Measurements from ENCODE around the gene SIT1. TPM values are rescaled to one million over a fixed set of nuclear protein-coding genes. Genes with fewer than 3 reads are reported as not detected.

SIT1 gene
- total and polyA plus RNA-seq, 2 donors (not counting 3 experiments of a cell fraction or from before 2014, with no cell fraction given): not detected

GRCh38 chr9:35674025-35674361 is 23.3 kb upstream of the SIT1 start:
- ChIA-PET POLR2A (no interaction called here), CTCF (interaction anchor here (0.9 to 2.3 kb wide), 4 partner anchors 9 to 23 kb away, joined by 3 to 15 read pairs (median 5); partner anchors contain the start of gene ARHGEF39)
- no peak overlapping the region for H2AFZ ChIP-seq (ENCODE audit: low read depth, low read length)
- no peaks in the 10 kb centered on the region for H3K79me2 ChIP-seq (ENCODE audit: control insufficient read depth, insufficient read depth, low read length)
- H3K9ac ChIP-seq (replicated peaks; ENCODE audit: extremely low read depth, insufficient read depth, low read length): no peak overlapping the region
- no peak for TF ChIP-seq GATA2 (IDR thresholded peaks at IDR 0.05; ENCODE audit: insufficient read depth, insufficient read length, low read depth, low read length)
- no peak for TF ChIP-seq POLR2AphosphoS5 (IDR thresholded peaks at IDR 0.05; ENCODE audit: insufficient read depth, low read depth, low read length)
- no peak for TF ChIP-seq CTCF (IDR thresholded peaks at IDR 0.05; ENCODE audit: extremely low read depth in 1 of 2, insufficient read depth in 1 of 2, low read depth in 1 of 2, low read length in 2 of 2)
- TF ChIP-seq, protein P1, sequence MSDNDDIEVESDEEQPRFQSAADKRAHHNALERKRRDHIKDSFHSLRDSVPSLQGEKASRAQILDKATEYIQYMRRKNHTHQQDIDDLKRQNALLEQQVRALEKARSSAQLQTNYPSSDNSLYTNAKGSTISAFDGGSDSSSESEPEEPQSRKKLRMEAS (IDR thresholded peaks at IDR 0.05; ENCODE audit: insufficient read depth, insufficient read length): no peak
- TF ChIP-seq JUN (IDR thresholded peaks at IDR 0.05; ENCODE audit: borderline replicate concordance, insufficient read depth, insufficient read length, low read depth): no peak
- TF ChIP-seq MYC (IDR thresholded peaks at IDR 0.05; ENCODE audit: low read depth, low read length): no peak
- no peak for TF ChIP-seq FOS (IDR thresholded peaks at IDR 0.05; ENCODE audit: borderline replicate concordance, insufficient read depth, low read length)
- H3K27me3 ChIP-seq (ENCODE audit: control insufficient read depth in 2 of 2, insufficient read depth in 2 of 2, low read length in 2 of 2): peaks cover 3 to 11% of the 10 kb centered on the region in 2 experiments
- no peak for FAIRE-seq
- dilution Hi-C loops (cut with MboI; ENCODE audit: extremely low pct_ligation_motif_present, low sequenced_read_pairs) (no loop called here), intact Hi-C loops (cut with micrococcal nuclease) (no loop called here)
- no peak overlapping the region for H3K4me2 ChIP-seq (ENCODE audit: insufficient read depth, low read length)
- no peaks in the 10 kb centered on the region for H3K9me3 ChIP-seq (replicated peaks; ENCODE audit: control insufficient read depth, insufficient read depth, low read length)
- H3K36me3 ChIP-seq (ENCODE audit: control insufficient read depth in 2 of 2, extremely low read depth in 1 of 2, insufficient read depth in 2 of 2, low read length in 2 of 2): no peaks in the 10 kb centered on the region
- H4K20me1 ChIP-seq (replicated peaks; ENCODE audit: control insufficient read depth, extremely low read depth, insufficient read depth, low read length): no peaks in the 10 kb centered on the region
- no TSS peak for BruUV-seq (replicated peaks)
- H3K9me1 ChIP-seq (replicated peaks; ENCODE audit: control insufficient read depth, extremely low read depth, insufficient read depth, low read length): no peaks in the 10 kb centered on the region
- H3K4me3 ChIP-seq (replicated peaks in 1 of 3; ENCODE audit: insufficient read depth in 1 of 3, low read depth in 1 of 3, low read length in 3 of 3): no peak overlapping the region
- H3K4me1 ChIP-seq (ENCODE audit: control insufficient read depth, extremely low read depth, insufficient read depth, low read length): peaks cover 5% of the 10 kb centered on the region
- DNase-seq (ENCODE audit: low read depth, low spot score): no peak
- no peak overlapping the region for H3K27ac ChIP-seq (ENCODE audit: insufficient read depth, low read depth, low read length)

Measured in endothelial cell of umbilical vein (primary cell).